ENCODE results near the gene ZNF772.

ZNF772 gene

GRCh38 chr19:57473646-57474045 lies 3.7 kb downstream of the ZNF772 start:
- no peak overlapping the region for H3K4me3 ChIP-seq (ENCODE audit: low read length)
- DNase-seq (ENCODE audit: low read depth), result no peak
- TF ChIP-seq CTCF (IDR thresholded peaks at IDR 0.05; ENCODE audit: insufficient read depth, low read depth, low read length, missing control alignments), result no peak

- DNase-seq (ENCODE audit: low read depth), result no peak
- no peak for TF ChIP-seq CTCF (IDR thresholded peaks at IDR 0.05; ENCODE audit: insufficient read depth, low read depth, low read length, missing control alignments)
- H3K4me3 ChIP-seq (ENCODE audit: low read length), result no peak overlapping the region
Measured at GRCh38 chr19:57466489-57466888, 10.9 kb downstream of the ZNF772 start.

- H3K4me3 ChIP-seq (ENCODE audit: low read length), result no peak overlapping the region
- peak; percentile 27 for TF ChIP-seq CTCF (IDR thresholded peaks at IDR 0.05; ENCODE audit: insufficient read depth, low read depth, low read length, missing control alignments)
- DNase-seq (ENCODE audit: low read depth), result peak; percentile 40
Measured at GRCh38 chr19:57465680-57466381, 11.5 kb downstream of the ZNF772 start.

GRCh38 chr19:57452307-57452706 lies 25.1 kb downstream of the ZNF772 start:
- no peak for TF ChIP-seq CTCF (IDR thresholded peaks at IDR 0.05; ENCODE audit: insufficient read depth, low read depth, low read length, missing control alignments)
- no peak overlapping the region for H3K4me3 ChIP-seq (ENCODE audit: low read length)
- no peak for DNase-seq (ENCODE audit: low read depth)

- H3K4me3 ChIP-seq (ENCODE audit: low read length), result no peak overlapping the region
- TF ChIP-seq CTCF (IDR thresholded peaks at IDR 0.05; ENCODE audit: insufficient read depth, low read depth, low read length, missing control alignments), result no peak
- no peak for DNase-seq (ENCODE audit: low read depth)
Measured at GRCh38 chr19:57443121-57443696, 34.2 kb downstream of the ZNF772 start.

- DNase-seq (ENCODE audit: low read depth), result no peak
- no peak overlapping the region for H3K4me3 ChIP-seq (ENCODE audit: low read length)
- TF ChIP-seq CTCF (IDR thresholded peaks at IDR 0.05; ENCODE audit: insufficient read depth, low read depth, low read length, missing control alignments), result no peak
Measured at GRCh38 chr19:57441979-57442752, 35.2 kb downstream of the ZNF772 start.
